GM12878 (cell line): ENCODE results near the gene PGC. TPM values are rescaled to one million over a fixed set of nuclear protein-coding genes. Genes with fewer than 3 reads are reported as not detected.

Experiments used
- ATAC-seq: fragments of 200-7000 bp; cut with Tn5 transposase; 3 replicates; pipeline ENCODE4 v1.9.1; 2020; ENCODE audit warnings: mild to moderate bottlenecking, moderate library complexity
- BruUV-seq: library from RNA; stranded (reverse); fragments of 400-500 nt; replicated peaks from 2 replicates; lab custom pipeline; 2021; lab: Mats Ljungman, UMichigan
- CTCF ChIA-PET: fragments of 300-600 bp; sonication (Branson Sonifier 250); formaldehyde crosslinking; extraction: SDS; loops from one replicate; lab custom pipeline; 2021; ENCODE audit warnings: inconsistent platforms; lab: Yijun Ruan, JAX
- POLR2A ChIA-PET: fragments of 350-600 bp; formaldehyde crosslinking; extraction: SDS; loops from one replicate; lab custom pipeline; 2021; ENCODE audit warnings: inconsistent platforms; lab: Charles Lee
- RAD21 ChIA-PET: fragments of 300-600 bp; sonication (Branson Sonifier 250); formaldehyde crosslinking; loops from one replicate; lab custom pipeline; 2023; ENCODE audit warnings: antibody characterized with exemption; ENCODE audit not compliant: unreplicated experiment; lab: Charles Lee
- SMC1A ChIA-PET: fragments of 300-600 bp; sonication (Branson Sonifier 250); formaldehyde crosslinking; loops from one replicate; lab custom pipeline; 2023; ENCODE audit not compliant: unreplicated experiment, uncharacterized antibody; lab: Charles Lee
- DNase-seq: peaks from one replicate; pipeline ENCODE4 v3.0.0-alpha.2; 2011; ENCODE audit warnings: low read depth, low spot score
- FAIRE-seq: peaks from 3 replicates; lab custom pipeline; 2011; peaks lifted over from hg19 to GRCh38; lab: Jason Lieb, UNC
- H2AFZ ChIP-seq: 2 replicates; pipeline ENCODE4 v1.6.0; 2011; ENCODE audit warnings: low read depth, low read length, control low read depth; ENCODE audit not compliant: control insufficient read depth
- H3K27ac ChIP-seq: 2 replicates; pipeline ENCODE4 v1.5.1; 2011; ENCODE audit warnings: control low read depth; ENCODE audit not compliant: control insufficient read depth, insufficient read depth
- H3K27me3 ChIP-seq, 2 experiments: replicated peaks in 1 of 2; 2 replicates each; pipeline versions ENCODE4 v1.6.0 to v1.6.1; 2011; ENCODE audit warnings: low read length in 1 of 2; ENCODE audit not compliant: control insufficient read depth in 2 of 2, insufficient read depth in 2 of 2
- H3K36me3 ChIP-seq, 2 experiments: 2 replicates each; pipeline ENCODE4 v1.5.1; 2011; ENCODE audit warnings: low read length in 1 of 2; ENCODE audit not compliant: control insufficient read depth in 2 of 2, insufficient read depth in 2 of 2
- H3K4me1 ChIP-seq: 2 replicates; pipeline ENCODE4 v1.6.1; 2011; ENCODE audit warnings: mild to moderate bottlenecking, low read length, moderate library complexity, mixed read lengths; ENCODE audit not compliant: control insufficient read depth, insufficient read depth
- H3K4me2 ChIP-seq: 2 replicates; pipeline ENCODE4 v1.6.0; 2011; ENCODE audit warnings: control low read depth; ENCODE audit not compliant: control insufficient read depth, insufficient read depth
- H3K4me3 ChIP-seq: fragments of 200-600 bp; sonication (generic); 2 replicates; pipeline ENCODE4 v1.5.1; 2016
- H3K79me2 ChIP-seq: 2 replicates; pipeline ENCODE4 v1.6.0; 2011; ENCODE audit warnings: low read length; ENCODE audit not compliant: control insufficient read depth, insufficient read depth
- H3K9ac ChIP-seq: 2 replicates; pipeline ENCODE4 v1.8.0; 2011; ENCODE audit warnings: low read length, control low read depth, mixed read lengths; ENCODE audit not compliant: control insufficient read depth, insufficient read depth
- H3K9me3 ChIP-seq: replicated peaks from 3 replicates; pipeline ENCODE4 v1.5.1; 2011; ENCODE audit warnings: mild to moderate bottlenecking, low read length; ENCODE audit not compliant: control insufficient read depth, insufficient read depth
- H4K20me1 ChIP-seq: 2 replicates; pipeline ENCODE4 v1.6.0; 2011; ENCODE audit not compliant: control insufficient read depth, insufficient read depth
- EED ChIP-seq: sonication (generic); IDR thresholded peaks from 2 replicates; pipeline ENCODE4 v1.6.1; 2016; ENCODE audit warnings: antibody characterized with exemption, low read depth
- EGR1 ChIP-seq, 2 experiments: IDR thresholded peaks; 1 replicate in 1 of 2; 2 replicates in 1 of 2; pipeline ENCODE4 v1.6.1; 2011 to 2012; ENCODE audit warnings: low read depth in 2 of 2, low read length in 2 of 2, borderline replicate concordance in 1 of 2, mild to moderate bottlenecking in 1 of 2, moderate library complexity in 1 of 2
- IKZF1 ChIP-seq: fragments of 450-650 bp; conservative IDR thresholded peaks from 2 replicates; pipeline ENCODE4 v1.6.1; 2017; ENCODE audit warnings: antibody characterized with exemption, mild to moderate bottlenecking
- RAD51 ChIP-seq: fragments of 450-650 bp; IDR thresholded peaks from 2 replicates; pipeline ENCODE4 v1.6.1; 2016; ENCODE audit warnings: moderate library complexity, mild to moderate bottlenecking, inconsistent platforms
- WGBS: methylation state at CpG from one replicate; pipeline ENCODE4 v1.1.6; 2016; ENCODE audit warnings: low lambda C conversion rate; ENCODE audit not compliant: insufficient replicate concordance, insufficient coverage; ENCODE audit errors: missing lambda C conversion rate; 5-methylcytosine and 5-hydroxymethylcytosine counted together
- in situ Hi-C: fragments of 300-500 bp; cut with MboI; formaldehyde crosslinking; loops from 9 replicates; pipeline ENCODE4 v1.14.3; 2018; ENCODE audit warnings: mixed read lengths
- intact Hi-C: fragments of 100-400 bp; cut with micrococcal nuclease; formaldehyde crosslinking; loops from one replicate; pipeline ENCODE4 v1.14.2; 2022; ENCODE audit not compliant: unreplicated experiment
- polyA plus RNA-seq, 11 experiments: library from polyadenylated mRNA; depleted of rRNA in 4 of 11; unstranded in 6 of 11; stranded (reverse) in 5 of 11; fragments of >200 nt; fragmentation: Nextera tagmentation in 4 of 11; fragmentation: Illumina TruSeq in 1 of 11; extraction: Ambion mirVana in 4 of 11; extraction: Trizol in 1 of 11; gene quantifications; 1 replicate in 1 of 11; 2 replicates in 10 of 11; pipeline versions ENCODE4 v1.2.1 to v1.2.3, GENCODE V29; 2011 to 2016; ENCODE audit warnings: inconsistent platforms in 2 of 11, missing spikeins in 2 of 11, low read depth in 1 of 11
- total RNA-seq, 4 experiments: library from RNA; depleted of rRNA in 3 of 4; stranded (reverse); fragments of >200 nt in 3 of 4; fragmentation: Illumina TruSeq in 1 of 4; extraction: Trizol in 1 of 4; gene quantifications; 2 replicates each; pipeline versions ENCODE4 v1.2.1 to v1.2.3, GENCODE V29; 2013 to 2021

The PGC gene
- total and polyA plus RNA-seq, 10 of the 15 experiments (the other 5 are each of a cell fraction or from before 2014, with no cell fraction given) = 0.26 TPM; not detected in 9

GRCh38 chr6:41780551-41781365, 33.6 kb upstream of the PGC start, which contains the start of gene PRICKLE4:
Gene PRICKLE4, plus strand, starts transcription at chr6:41780782. Its CDS starts 2,692 bp downstream, at chr6:41783474.
- Histone ChIP-seq H3K9me3 (no peaks in the 10 kb centered on the region), H3K4me1 (peaks cover 24% of the 10 kb centered on the region), H3K79me2 (no peaks in the 10 kb centered on the region), H3K27me3 (no peaks in the 10 kb centered on the region), H3K27ac (no peak within 1 kb of the TSS), H4K20me1 (no peaks in the 10 kb centered on the region), H2AFZ (peak within 1 kb of the TSS; percentile 88), H3K9ac (peak within 1 kb of the TSS; percentile 72; the same call in 1 of the 2 replicates), H3K4me2 (peak within 1 kb of the TSS; percentile 98), H3K36me3 (peaks cover 0 to 3% of the 10 kb centered on the region in 2 experiments; a peak in 1 of 4 replicates), H3K4me3 (peak within 1 kb of the TSS; percentile 74)
- intact Hi-C loops (loop anchor here (1.0 to 5.0 kb wide), 3 partner anchors 264 to 432 kb away; no protein-coding TSS in a partner anchor), in situ Hi-C loops (no loop called here)
- ATAC-seq = peak; percentile 36
- WGBS = 0% methylated on average over 21 of the region's 36 CpGs
- no TSS peak for BruUV-seq
- DNase-seq = no peak
- ChIA-PET RAD21 (interaction anchor here (0.7 to 1.9 kb wide), 2 partner anchors 33 to 265 kb away, joined by 3 to 9 read pairs; no protein-coding TSS in a partner anchor), SMC1A (interaction anchor here (2.7 kb wide), 1 partner anchor 263 kb away, joined by 20 read pairs; no protein-coding TSS in a partner anchor), POLR2A (no interaction called here), CTCF (interaction anchor here (0.7 to 8.3 kb wide), 3 partner anchors 98 to 324 kb away, joined by 3 to 141 read pairs (median 3); no protein-coding TSS in a partner anchor)
- TF ChIP-seq EGR1 (IDR thresholded peaks at IDR 0.05; ENCODE audit: borderline replicate concordance in 1 of 2, low read depth in 2 of 2, low read length in 2 of 2) = peak in 1 of 2 experiments; percentile 49; a peak in 1 of 3 replicates
- TF ChIP-seq RAD51 = no peak
- 0 out of 2 replicates have a peak, but pooled peaks have one; percentile 17 for TF ChIP-seq EED
- 0 out of 2 replicates have a peak, but pooled peaks have one; percentile 12 for TF ChIP-seq IKZF1
- no peak for FAIRE-seq
